ENCODE results near the gene GPANK1. TPM values are rescaled to one million over a fixed set of nuclear protein-coding genes. Genes with fewer than 3 reads are reported as not detected.

The GPANK1 gene
- total and polyA plus RNA-seq, 2 of the 4 experiments (the other 2 are of a cell fraction), result 6.1 to 13.8 TPM

GRCh38 chr6:31702819-31703716 is 38.3 kb upstream of the GPANK1 start, which contains the start of gene ABHD16A:
Gene ABHD16A (minus strand): TSS chr6:31703324. CDS start chr6:31703281, 43 bp downstream.
- Histone ChIP-seq H3K27ac (ENCODE audit: insufficient read depth, low read length) (peak within 1 kb of the TSS; percentile 82), H2AFZ (replicated peaks; ENCODE audit: low read length, poor library complexity) (peak within 1 kb of the TSS; percentile 92), H3K4me3 (ENCODE audit: insufficient read depth, low read depth, low read length) (peak within 1 kb of the TSS; percentile 67), H3K79me1 (ENCODE audit: low read depth in 1 of 2, low read length in 2 of 2) (peaks cover 21 to 36% of the 10 kb centered on the region in 2 experiments), H3K23ac (ENCODE audit: low read depth, low read length) (peak within 1 kb of the TSS; percentile 78), H3K9me3 (ENCODE audit: control insufficient read depth, insufficient read depth, low read length) (no peaks in the 10 kb centered on the region), H3K9ac (ENCODE audit: low read depth, low read length) (peak within 1 kb of the TSS; percentile 77), H4K20me1 (ENCODE audit: insufficient read depth, low read length) (0 out of 2 replicates have a peak, but pooled peaks cover 7% of the 10 kb centered on the region), H3K4ac (ENCODE audit: low read depth, low read length) (peak within 1 kb of the TSS; percentile 70), H3K56ac (ENCODE audit: extremely low read depth, insufficient read depth, low read length) (peak within 1 kb of the TSS; percentile 77), H3K9me1 (ENCODE audit: insufficient read depth, low read length) (peaks cover 10% of the 10 kb centered on the region), H4K8ac (ENCODE audit: low read depth in 2 of 2, low read length in 2 of 2) (peak within 1 kb of the TSS; percentile 79 to 97), H2BK5ac (ENCODE audit: low read depth, low read length, poor library complexity, severe bottlenecking) (peak within 1 kb of the TSS; percentile 93), H2BK20ac (ENCODE audit: low read depth, low read length) (no peak within 1 kb of the TSS), H4K91ac (ENCODE audit: insufficient read depth, low read depth, low read length) (peak within 1 kb of the TSS; percentile 77), H3K4me1 (ENCODE audit: control insufficient read depth, insufficient read depth, low read length) (peaks cover 6% of the 10 kb centered on the region), H3K4me2 (ENCODE audit: low read depth, low read length) (peak within 1 kb of the TSS; percentile 97), H3K18ac (ENCODE audit: low read depth, low read length) (peak within 1 kb of the TSS; percentile 83), H2AK5ac (ENCODE audit: low read depth, low read length) (peak within 1 kb of the TSS; percentile 35), H3K14ac (replicated peaks; ENCODE audit: low read depth, low read length) (peak within 1 kb of the TSS; percentile 90), H3K27me3 (ENCODE audit: control insufficient read depth, insufficient read depth, low read length) (no peaks in the 10 kb centered on the region), H2BK15ac (ENCODE audit: low read depth, low read length) (peak within 1 kb of the TSS; percentile 21; the same call in 1 of the 3 replicates), H4K5ac (ENCODE audit: low read depth, low read length) (peak within 1 kb of the TSS; percentile 91), H2BK120ac (ENCODE audit: low read depth, low read length) (peak within 1 kb of the TSS; percentile 9), H3K36me3 (ENCODE audit: control insufficient read depth, insufficient read depth, low read length) (peaks cover 10% of the 10 kb centered on the region), H2AK9ac (replicated peaks; ENCODE audit: low read depth, low read length, poor library complexity) (peak within 1 kb of the TSS; percentile 88)
- POLR2A ChIA-PET (ENCODE audit: unreplicated experiment), result interaction anchor here (0.5 to 1.2 kb wide), 2 partner anchors 42 to 97 kb away, joined by 3 to 11 read pairs; partner anchors contain the start of gene C6orf47
- 4% methylated on average over 29 of the region's 54 CpGs; no CpG with 5 or more reads in 1 of the 2 experiments for WGBS, 2 experiments (ENCODE audit: extremely low coverage in 2 of 2, insufficient read length in 1 of 2)
- no peak for TF ChIP-seq ELK1 (IDR thresholded peaks at IDR 0.05; ENCODE audit: borderline replicate concordance, low read depth, low read length)
- TF ChIP-seq MXI1 (IDR thresholded peaks at IDR 0.05; ENCODE audit: borderline replicate concordance, low read depth, low read length), result peak; percentile 42; the same call in 1 of the 2 replicates
- TF ChIP-seq RFX5 (IDR thresholded peaks at IDR 0.05; ENCODE audit: low read depth, low read length), result no peak
- TF ChIP-seq CHD1 (IDR thresholded peaks at IDR 0.05; ENCODE audit: low read depth, low read length), result no peak
- no peak for TF ChIP-seq MAFK (IDR thresholded peaks at IDR 0.05; ENCODE audit: low read depth, low read length)
- peak; percentile 87; the same call in 1 of the 2 replicates for TF ChIP-seq MAZ (IDR thresholded peaks at IDR 0.05; ENCODE audit: borderline replicate concordance, low read depth, low read length)
- peak; percentile 91 for TF ChIP-seq POLR2A (IDR thresholded peaks at IDR 0.05; ENCODE audit: low read depth, low read length)
- peak; percentile 77 for TF ChIP-seq BHLHE40 (IDR thresholded peaks at IDR 0.05; ENCODE audit: low read depth, low read length)
- TF ChIP-seq SMC3 (IDR thresholded peaks at IDR 0.05; ENCODE audit: low read depth, low read length), result no peak
- TF ChIP-seq RAD21 (IDR thresholded peaks at IDR 0.05; ENCODE audit: low read length), result no peak
- TF ChIP-seq FOS (IDR thresholded peaks at IDR 0.05; ENCODE audit: low read depth, low read length), result no peak
- TF ChIP-seq NFE2L2 (IDR thresholded peaks at IDR 0.05; ENCODE audit: low read depth, low read length), result no peak
- peak; percentile 100 for TF ChIP-seq CEBPB (IDR thresholded peaks at IDR 0.05; ENCODE audit: low read depth, low read length)
- in situ Hi-C loops (cut with MboI; ENCODE audit: low sequenced_read_pairs) (no loop called here), intact Hi-C loops (cut with micrococcal nuclease) (loop anchor here (1.0 to 2.0 kb wide), 3 partner anchors 28 to 131 kb away; no protein-coding TSS in a partner anchor), dilution Hi-C loops (cut with HindIII; ENCODE audit: low sequenced_read_pairs, unreplicated experiment) (no loop called here)
- DNase-seq (peak; percentile 98), ATAC-seq (ENCODE audit: low read depth) (peak; percentile 94)
- CTCF ChIA-PET, result interaction anchor here (0.7 to 1.3 kb wide), 3 partner anchors 13 to 88 kb away, joined by 3 read pairs; no protein-coding TSS in a partner anchor
- BruUV-seq (replicated peaks), result no TSS peak

All from IMR-90 (cell line).